IMR-90 (cell line): ENCODE results near the gene ZNF318. TPM values are rescaled to one million over a fixed set of nuclear protein-coding genes. Genes with fewer than 3 reads are reported as not detected.

Source experiments
- ATAC-seq: fragments of 200-7000 bp; cut with Tn5 transposase; 2 replicates; pipeline ENCODE4 v1.9.1; 2020; ENCODE audit warnings: low read depth, mild to moderate bottlenecking, moderate library complexity
- BruUV-seq: library from RNA; stranded (reverse); fragments of 400-500 nt; replicated peaks from 2 replicates; lab custom pipeline; 2021; lab: Mats Ljungman, UMichigan
- CTCF ChIA-PET: fragments of 300-600 bp; formaldehyde crosslinking; extraction: SDS; loops from one replicate; lab custom pipeline; 2021; ENCODE audit warnings: antibody characterized with exemption; lab: Yijun Ruan, JAX
- POLR2A ChIA-PET: fragments of 300-600 bp; sonication (Branson Sonifier 250); formaldehyde crosslinking; loops from one replicate; lab custom pipeline; 2022; ENCODE audit warnings: antibody characterized with exemption; ENCODE audit not compliant: unreplicated experiment; lab: Charles Lee
- DNase-seq: peaks from one replicate; pipeline ENCODE4 v3.0.0; 2013
- H2AFZ ChIP-seq: replicated peaks from 2 replicates; pipeline ENCODE3; 2013; ENCODE audit warnings: low read length, mild to moderate bottlenecking; ENCODE audit not compliant: poor library complexity
- H2AK5ac ChIP-seq: 2 replicates; pipeline ENCODE4 v1.6.1; 2013; ENCODE audit warnings: low read depth, low read length, inconsistent platforms
- H2AK9ac ChIP-seq: replicated peaks from 2 replicates; pipeline ENCODE3; 2013; ENCODE audit warnings: mild to moderate bottlenecking, low read depth, low read length, moderate library complexity; ENCODE audit not compliant: poor library complexity
- H2BK120ac ChIP-seq: 2 replicates; pipeline ENCODE4 v1.6.1; 2013; ENCODE audit warnings: low read depth, low read length, inconsistent platforms
- H2BK15ac ChIP-seq: 3 replicates; pipeline ENCODE4 v1.6.1; 2013; ENCODE audit warnings: low read depth, low read length, inconsistent platforms
- H2BK20ac ChIP-seq: 2 replicates; pipeline ENCODE4 v1.6.1; 2013; ENCODE audit warnings: low read depth, mild to moderate bottlenecking, inconsistent platforms, low read length, moderate library complexity
- H2BK5ac ChIP-seq: 2 replicates; pipeline ENCODE4 v1.6.1; 2013; ENCODE audit warnings: mild to moderate bottlenecking, low read depth, low read length, inconsistent platforms; ENCODE audit not compliant: poor library complexity, severe bottlenecking
- H3K14ac ChIP-seq: replicated peaks from 2 replicates; pipeline ENCODE4 v1.6.1; 2013; ENCODE audit warnings: low read depth, low read length, inconsistent platforms
- H3K18ac ChIP-seq: 2 replicates; pipeline ENCODE4 v1.6.1; 2013; ENCODE audit warnings: low read depth, low read length, control low read depth
- H3K23ac ChIP-seq: 2 replicates; pipeline ENCODE4 v1.6.1; 2013; ENCODE audit warnings: low read depth, low read length, inconsistent platforms
- H3K27ac ChIP-seq: 2 replicates; pipeline ENCODE4 v1.5.1; 2013; ENCODE audit warnings: mild to moderate bottlenecking, control low read depth, low read length; ENCODE audit not compliant: insufficient read depth
- H3K27me3 ChIP-seq: 2 replicates; pipeline ENCODE4 v1.6.1; 2013; ENCODE audit warnings: low read length; ENCODE audit not compliant: control insufficient read depth, insufficient read depth
- H3K36me3 ChIP-seq: 2 replicates; pipeline ENCODE4 v1.6.1; 2013; ENCODE audit warnings: low read length, mixed read lengths; ENCODE audit not compliant: control insufficient read depth, insufficient read depth
- H3K4ac ChIP-seq: 2 replicates; pipeline ENCODE4 v1.6.1; 2013; ENCODE audit warnings: low read depth, low read length, inconsistent platforms
- H3K4me1 ChIP-seq: 2 replicates; pipeline ENCODE4 v1.6.1; 2013; ENCODE audit warnings: low read length, mixed read lengths; ENCODE audit not compliant: control insufficient read depth, insufficient read depth
- H3K4me2 ChIP-seq: 2 replicates; pipeline ENCODE4 v1.6.1; 2013; ENCODE audit warnings: low read depth, mild to moderate bottlenecking, control low read depth, low read length, moderate library complexity
- H3K4me3 ChIP-seq: 2 replicates; pipeline ENCODE4 v1.5.1; 2013; ENCODE audit warnings: low read depth, mild to moderate bottlenecking, control low read depth, low read length, moderate library complexity; ENCODE audit not compliant: insufficient read depth
- H3K56ac ChIP-seq: 2 replicates; pipeline ENCODE4 v1.6.1; 2013; ENCODE audit warnings: low read length, inconsistent platforms; ENCODE audit not compliant: insufficient read depth; ENCODE audit errors: extremely low read depth
- H3K79me1 ChIP-seq, 2 experiments: 2 replicates each; pipeline ENCODE4 v1.6.1; 2013; ENCODE audit warnings: low read length in 2 of 2, inconsistent platforms in 1 of 2, low read depth in 1 of 2
- H3K9ac ChIP-seq: 2 replicates; pipeline ENCODE4 v1.6.1; 2013; ENCODE audit warnings: low read depth, low read length, control low read depth
- H3K9me1 ChIP-seq: 2 replicates; pipeline ENCODE4 v1.6.1; 2013; ENCODE audit warnings: low read length, inconsistent platforms; ENCODE audit not compliant: insufficient read depth
- H3K9me3 ChIP-seq: 2 replicates; pipeline ENCODE4 v1.6.1; 2013; ENCODE audit warnings: low read length; ENCODE audit not compliant: control insufficient read depth, insufficient read depth
- H4K20me1 ChIP-seq: 2 replicates; pipeline ENCODE4 v1.6.1; 2013; ENCODE audit warnings: low read length, inconsistent platforms; ENCODE audit not compliant: insufficient read depth
- H4K5ac ChIP-seq: 2 replicates; pipeline ENCODE4 v1.6.1; 2013; ENCODE audit warnings: mild to moderate bottlenecking, low read depth, low read length, control low read depth
- H4K8ac ChIP-seq, 2 experiments: 2 replicates each; pipeline ENCODE4 v1.6.1; 2013; ENCODE audit warnings: low read depth in 2 of 2, low read length in 2 of 2, control low read depth in 1 of 2, inconsistent platforms in 1 of 2
- H4K91ac ChIP-seq: 2 replicates; pipeline ENCODE4 v1.6.1; 2013; ENCODE audit warnings: low read depth, low read length, inconsistent platforms; ENCODE audit not compliant: insufficient read depth
- MAZ ChIP-seq: IDR thresholded peaks from 2 replicates; pipeline ENCODE4 v1.6.1; 2012; ENCODE audit warnings: low read depth, mild to moderate bottlenecking, low read length, improper control_type of control experiment, moderate library complexity, borderline replicate concordance
- POLR2A ChIP-seq: IDR thresholded peaks from 2 replicates; pipeline ENCODE4 v1.6.1; 2012; ENCODE audit warnings: mild to moderate bottlenecking, low read depth, low read length
- WGBS, 2 experiments: methylation state at CpG; one replicate each; pipeline versions ENCODE4 v1.1.5 to v1.1.7; 2013; ENCODE audit warnings: missing lambda C conversion rate in 2 of 2; ENCODE audit not compliant: insufficient read length in 1 of 2; ENCODE audit errors: extremely low coverage in 2 of 2; 5-methylcytosine and 5-hydroxymethylcytosine counted together
- dilution Hi-C: fragments of 300-500 bp; cut with HindIII; formaldehyde crosslinking; loops from one replicate; pipeline ENCODE4 v1.14.3; 2018; ENCODE audit warnings: low sequenced_read_pairs; ENCODE audit not compliant: unreplicated experiment
- in situ Hi-C: fragments of 300-500 bp; cut with MboI; formaldehyde crosslinking; loops from 3 replicates; pipeline ENCODE4 v1.14.3; 2019; ENCODE audit warnings: low sequenced_read_pairs, inconsistent platforms, mixed read lengths
- intact Hi-C: fragments of 100-400 bp; cut with micrococcal nuclease; formaldehyde crosslinking; loops from 2 replicates; pipeline ENCODE4 v1.10.0; 2022
- polyA plus RNA-seq, 3 experiments: library from polyadenylated mRNA; depleted of rRNA; stranded (reverse); fragments of >200 nt; gene quantifications; 2 replicates each; pipeline ENCODE4 v1.2.3, GENCODE V29; 2012; ENCODE audit warnings: low replicate concordance in 1 of 3
- total RNA-seq: library from RNA; depleted of rRNA; stranded (reverse); fragments of >200 nt; gene quantifications from 2 replicates; pipeline ENCODE4 v1.2.3, GENCODE V29; 2012

The ZNF318 gene
- total and polyA plus RNA-seq, 2 of the 4 experiments (the other 2 are of a cell fraction): 5.7 to 6.6 TPM

- TF ChIP-seq MAZ: no peak
- no peak for TF ChIP-seq POLR2A
- Histone ChIP-seq H4K8ac (no peak overlapping the region), H2AK5ac (no peak overlapping the region), H3K4ac (no peak overlapping the region), H3K27me3 (peaks cover 24% of the 10 kb centered on the region), H3K23ac (no peak overlapping the region), H3K4me2 (no peak overlapping the region), H2BK20ac (no peak overlapping the region), H3K36me3 (no peaks in the 10 kb centered on the region), H4K20me1 (no peaks in the 10 kb centered on the region), H4K5ac (no peak overlapping the region), H2BK5ac (no peak overlapping the region), H2BK15ac (no peak overlapping the region), H2BK120ac (no peak overlapping the region), H3K14ac (no peak overlapping the region), H3K9me3 (no peaks in the 10 kb centered on the region), H3K79me1 (no peaks in the 10 kb centered on the region), H4K91ac (no peak overlapping the region), H3K56ac (no peak overlapping the region), H3K4me3 (no peak overlapping the region), H3K4me1 (no peaks in the 10 kb centered on the region), H3K9ac (no peak overlapping the region), H3K9me1 (no peaks in the 10 kb centered on the region), H2AK9ac (no peak overlapping the region), H3K27ac (no peak overlapping the region), H2AFZ (no peak overlapping the region), H3K18ac (no peak overlapping the region)
- intact Hi-C loops: no loop called here
- in situ Hi-C loops: no loop called here
- CTCF ChIA-PET: no interaction called here
- BruUV-seq: no TSS peak
- no peak for DNase-seq
- no CpG with 5 or more reads among the region's 1 CpG for WGBS, 2 experiments
- no peak for ATAC-seq
- POLR2A ChIA-PET: no interaction called here
- dilution Hi-C loops: no loop called here
These were observed 37.8 kb upstream of the ZNF318 start for GRCh38 chr6:43407296-43407695.
